Natural killer cell (primary cell): ENCODE results near the gene SHB. TPM values are rescaled to one million over a fixed set of nuclear protein-coding genes. Genes with fewer than 3 reads are reported as not detected.
"Not testable (repeated sequence)": the region's sequence is repeated elsewhere in the genome, so short reads cannot be mapped to it uniquely, and the experiment has no call there.

ENCODE experiments used
- ATAC-seq, 3 donors: fragments of 150-1000 bp in 2 of 3; fragments of 200-7000 bp in 1 of 3; cut with Tn5 transposase; 1 replicate in 1 of 3; 2 replicates in 2 of 3; pipeline ENCODE4 v1.10.0; 2021; ENCODE audit warnings: mild to moderate bottlenecking in 2 of 3, moderate library complexity in 2 of 3
- DNase-seq, 2 donors: peaks; one replicate each; pipeline versions ENCODE4 v3.0.0 to v3.0.0-alpha.2; 2013 to 2021; ENCODE audit warnings: mixed read lengths in 1 of 2
- H3K27ac ChIP-seq: one replicate; pipeline ENCODE4 v1.5.1; 2013; ENCODE audit warnings: mild to moderate bottlenecking, low read length
- H3K27me3 ChIP-seq: one replicate; pipeline ENCODE4 v1.6.1; 2013; ENCODE audit warnings: low read length; ENCODE audit not compliant: control insufficient read depth, insufficient read depth
- H3K36me3 ChIP-seq: one replicate; pipeline ENCODE4 v1.6.1; 2013; ENCODE audit warnings: low read length; ENCODE audit not compliant: control insufficient read depth, insufficient read depth
- H3K4me1 ChIP-seq: one replicate; pipeline ENCODE4 v1.6.1; 2013; ENCODE audit warnings: low read length; ENCODE audit not compliant: control insufficient read depth, insufficient read depth
- H3K4me3 ChIP-seq: one replicate; pipeline ENCODE4 v1.5.1; 2013; ENCODE audit warnings: low read length
- H3K9me3 ChIP-seq: one replicate; pipeline ENCODE4 v1.6.1; 2013; ENCODE audit warnings: low read length; ENCODE audit not compliant: control insufficient read depth, insufficient read depth
- H3K27ac Mint-ChIP-seq, 2 donors: one replicate each; pipeline ENCODE4 v1.8.0; 2022; ENCODE audit warnings: mild to moderate bottlenecking in 2 of 2, mixed read lengths in 2 of 2, moderate library complexity in 1 of 2
- H3K27me3 Mint-ChIP-seq, 2 donors: one replicate each; pipeline ENCODE4 v1.8.0; 2022; ENCODE audit warnings: low read depth in 2 of 2, mixed read lengths in 2 of 2
- H3K36me3 Mint-ChIP-seq: one replicate; pipeline ENCODE4 v1.8.0; 2022; ENCODE audit warnings: mixed read lengths
- H3K4me1 Mint-ChIP-seq, 2 donors: one replicate each; pipeline ENCODE4 v1.8.0; 2022; ENCODE audit warnings: mixed read lengths in 2 of 2
- H3K4me3 Mint-ChIP-seq: one replicate; pipeline ENCODE4 v1.8.0; 2022; ENCODE audit warnings: mild to moderate bottlenecking, moderate library complexity, mixed read lengths
- H3K9me3 Mint-ChIP-seq, 2 donors: one replicate each; pipeline ENCODE4 v1.8.0; 2022; ENCODE audit warnings: mixed read lengths in 2 of 2
- WGBS: methylation state at CpG from one replicate; pipeline ENCODE4 v1.1.7; 2013; ENCODE audit warnings: missing lambda C conversion rate; ENCODE audit not compliant: insufficient coverage; 5-methylcytosine and 5-hydroxymethylcytosine counted together
- intact Hi-C: fragments of 100-400 bp; cut with micrococcal nuclease; formaldehyde crosslinking; loops from one replicate; pipeline ENCODE4 v1.14.2; 2022
- total RNA-seq, 4 donors: library from RNA; stranded (reverse); fragments of 120-200 nt in 1 of 4; gene quantifications; one replicate each; pipeline versions ENCODE4 v1.2.3 to v1.2.4, GENCODE V29; 2013 to 2022
- TF ChIP-seq, protein P1 (sequence below): fragments of 200-600 bp; IDR thresholded peaks from one replicate; pipeline ENCODE4 v1.8.0; 2022; ENCODE audit warnings: antibody characterized with exemption

The SHB gene
- total RNA-seq, 3 donors from 2014 or later (not counting 1 experiment from before 2014, with no cell fraction given), result 2.7 to 7.1 (median 2.9) TPM

DNA sequence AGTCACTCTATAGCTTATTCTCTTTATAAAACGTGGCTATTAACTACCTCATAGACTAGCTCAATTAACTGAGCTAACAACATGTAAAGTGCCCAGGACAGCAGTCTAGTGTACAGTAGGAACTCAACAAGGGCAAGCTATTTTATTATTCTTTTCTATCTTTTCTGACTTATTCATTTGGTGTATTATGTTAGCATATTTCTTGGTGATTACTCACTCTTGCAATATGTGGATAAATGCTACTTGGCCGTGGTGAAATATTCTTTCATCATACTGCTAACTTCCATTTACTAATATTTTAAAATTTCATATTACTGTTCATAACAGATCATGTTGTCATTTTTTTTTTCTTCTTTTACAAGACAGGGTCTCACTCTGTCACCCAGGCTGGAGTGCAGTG is 170.0 kb downstream of the SHB start:
- peaks cover 8% of the 10 kb centered on the region for H3K4me1 ChIP-seq
- Mint-ChIP-seq H3K4me3 (no peak overlapping the region), H3K4me1 (peaks cover 8 to 15% of the 10 kb centered on the region in 2 donors), H3K9me3 (no peaks in the 10 kb centered on the region), H3K27ac (no peak overlapping the region), H3K27me3 (no peaks in the 10 kb centered on the region), H3K36me3 (no peaks in the 10 kb centered on the region)
- TF ChIP-seq, protein P1, sequence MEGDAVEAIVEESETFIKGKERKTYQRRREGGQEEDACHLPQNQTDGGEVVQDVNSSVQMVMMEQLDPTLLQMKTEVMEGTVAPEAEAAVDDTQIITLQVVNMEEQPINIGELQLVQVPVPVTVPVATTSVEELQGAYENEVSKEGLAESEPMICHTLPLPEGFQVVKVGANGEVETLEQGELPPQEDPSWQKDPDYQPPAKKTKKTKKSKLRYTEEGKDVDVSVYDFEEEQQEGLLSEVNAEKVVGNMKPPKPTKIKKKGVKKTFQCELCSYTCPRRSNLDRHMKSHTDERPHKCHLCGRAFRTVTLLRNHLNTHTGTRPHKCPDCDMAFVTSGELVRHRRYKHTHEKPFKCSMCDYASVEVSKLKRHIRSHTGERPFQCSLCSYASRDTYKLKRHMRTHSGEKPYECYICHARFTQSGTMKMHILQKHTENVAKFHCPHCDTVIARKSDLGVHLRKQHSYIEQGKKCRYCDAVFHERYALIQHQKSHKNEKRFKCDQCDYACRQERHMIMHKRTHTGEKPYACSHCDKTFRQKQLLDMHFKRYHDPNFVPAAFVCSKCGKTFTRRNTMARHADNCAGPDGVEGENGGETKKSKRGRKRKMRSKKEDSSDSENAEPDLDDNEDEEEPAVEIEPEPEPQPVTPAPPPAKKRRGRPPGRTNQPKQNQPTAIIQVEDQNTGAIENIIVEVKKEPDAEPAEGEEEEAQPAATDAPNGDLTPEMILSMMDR, result no peak
- no peak for ATAC-seq
- intact Hi-C loops, result no loop called here
- H3K9me3 ChIP-seq, result no peaks in the 10 kb centered on the region
- H3K4me3 ChIP-seq, result no peak overlapping the region
- DNase-seq, result no peak
- no peak overlapping the region for H3K27ac ChIP-seq
- H3K27me3 ChIP-seq, result no peaks in the 10 kb centered on the region
- peaks cover 29% of the 10 kb centered on the region for H3K36me3 ChIP-seq
- 100% methylated on average over 2 of the region's 2 CpGs for WGBS

DNA sequence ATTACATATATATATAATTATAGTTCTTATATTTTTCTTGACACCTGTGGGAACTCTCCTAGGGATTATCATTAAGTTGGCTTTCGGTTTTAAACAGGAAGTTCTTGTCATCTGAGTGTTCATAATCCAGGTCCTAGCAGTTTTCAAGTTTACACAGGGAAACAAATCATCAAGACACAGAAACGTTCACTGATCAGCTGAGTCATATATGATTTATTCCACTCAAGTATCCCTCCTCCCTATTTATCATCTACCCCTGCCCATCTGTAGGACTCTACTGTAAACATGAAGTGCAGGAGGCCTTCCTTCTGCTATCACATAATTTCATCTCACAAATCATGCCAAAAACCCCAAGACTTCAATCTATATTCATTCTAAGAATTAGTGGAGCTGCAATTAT is 171.4 kb downstream of the SHB start:
- TF ChIP-seq, protein P1, result no peak
- Mint-ChIP-seq H3K27me3 (no peaks in the 10 kb centered on the region), H3K36me3 (peaks cover 8% of the 10 kb centered on the region), H3K4me3 (no peak overlapping the region), H3K27ac (no peak overlapping the region), H3K4me1 (peaks cover 1 to 6% of the 10 kb centered on the region in 2 donors), H3K9me3 (no peaks in the 10 kb centered on the region)
- 70% methylated on average over 2 of the region's 2 CpGs for WGBS
- Histone ChIP-seq H3K27ac (no peak overlapping the region), H3K36me3 (peaks cover 38% of the 10 kb centered on the region), H3K9me3 (no peaks in the 10 kb centered on the region), H3K4me3 (no peak overlapping the region), H3K4me1 (no peaks in the 10 kb centered on the region), H3K27me3 (no peaks in the 10 kb centered on the region)
- ATAC-seq (no peak), DNase-seq (no peak)
- intact Hi-C loops, result no loop called here

- no peak overlapping the region for H3K27ac ChIP-seq
- no peaks in the 10 kb centered on the region for H3K4me1 ChIP-seq
- peaks cover 27% of the 10 kb centered on the region for H3K36me3 ChIP-seq
- H3K36me3 Mint-ChIP-seq, result peaks cover 14% of the 10 kb centered on the region
- ATAC-seq (no peak), DNase-seq (no peak)
- H3K27me3 ChIP-seq, result no peaks in the 10 kb centered on the region
- no peak overlapping the region for H3K27ac Mint-ChIP-seq
- WGBS, result 93% methylated on average over 7 of the region's 8 CpGs
- H3K9me3 ChIP-seq, result no peaks in the 10 kb centered on the region
- H3K4me3 Mint-ChIP-seq, result no peak overlapping the region
- H3K27me3 Mint-ChIP-seq, result no peaks in the 10 kb centered on the region
- H3K4me1 Mint-ChIP-seq, result peaks cover 6 to 11% of the 10 kb centered on the region in 2 donors
- H3K9me3 Mint-ChIP-seq, result no peaks in the 10 kb centered on the region
- H3K4me3 ChIP-seq, result no peak overlapping the region
- TF ChIP-seq, protein P1, result no peak
- intact Hi-C loops, result no loop called here
Observed at GRCh38 chr9:37892063-37892462, 177.0 kb downstream of the SHB start.

GRCh38 chr9:37891042-37891441 is 178.0 kb downstream of the SHB start:
- 99% methylated on average over 11 of the region's 17 CpGs for WGBS
- H3K9me3 ChIP-seq, H3K9me3 Mint-ChIP-seq, H3K27me3 ChIP-seq, ATAC-seq, DNase-seq, H3K27ac ChIP-seq, H3K4me3 ChIP-seq, H3K27ac Mint-ChIP-seq, intact Hi-C loops, H3K27me3 Mint-ChIP-seq, H3K4me3 Mint-ChIP-seq, H3K4me1 ChIP-seq: not testable (repeated sequence)
- H3K36me3 ChIP-seq, result peaks cover 22% of the 10 kb centered on the region
- Mint-ChIP-seq H3K36me3 (peaks cover 14% of the 10 kb centered on the region), H3K4me1 (peaks cover 6 to 11% of the 10 kb centered on the region in 2 donors)
